Cortex of kidney (tissue), 1 donor: Measurements from ENCODE around the gene ATXN7L1.

Experiments
- DNase-seq: peaks from one replicate; lab custom pipeline; 2025; lab: John Stamatoyannopoulos, UW

Gene ATXN7L1

GRCh38 chr7:105675934-105676371 is 200.4 kb downstream of the ATXN7L1 start:
- no peak for DNase-seq

- DNase-seq: no peak
Measured at GRCh38 chr7:105674200-105674920, 202.0 kb downstream of the ATXN7L1 start.

- no peak for DNase-seq
Measured at GRCh38 chr7:105673367-105674084, 202.9 kb downstream of the ATXN7L1 start.

- no peak for DNase-seq
Measured at GRCh38 chr7:105672801-105673200, 203.6 kb downstream of the ATXN7L1 start.

GRCh38 chr7:105666324-105666723 is 210.1 kb downstream of the ATXN7L1 start:
- no peak for DNase-seq

GRCh38 chr7:105665684-105666083 is 210.7 kb downstream of the ATXN7L1 start:
- no peak for DNase-seq

- DNase-seq: no peak
Measured at GRCh38 chr7:105664816-105665525, 211.4 kb downstream of the ATXN7L1 start.

GRCh38 chr7:105662998-105663397 is 213.4 kb downstream of the ATXN7L1 start:
- DNase-seq: no peak

GRCh38 chr7:105661625-105662024 is 214.8 kb downstream of the ATXN7L1 start:
- no peak for DNase-seq

GRCh38 chr7:105656922-105657521 is 219.4 kb downstream of the ATXN7L1 start:
- DNase-seq: no peak

- no peak for DNase-seq
Measured at GRCh38 chr7:105655500-105656380, 220.7 kb downstream of the ATXN7L1 start.

- no peak for DNase-seq
Measured at GRCh38 chr7:105655067-105655466, 221.3 kb downstream of the ATXN7L1 start.

- DNase-seq: no peak
Measured at GRCh38 chr7:105654095-105654686, 222.2 kb downstream of the ATXN7L1 start.

- DNase-seq: no peak
Measured at GRCh38 chr7:105653441-105654005, 222.9 kb downstream of the ATXN7L1 start.

- no peak for DNase-seq
Measured at GRCh38 chr7:105652359-105652993, 223.9 kb downstream of the ATXN7L1 start.

GRCh38 chr7:105651798-105652197 is 224.6 kb downstream of the ATXN7L1 start:
- DNase-seq: no peak

GRCh38 chr7:105650382-105650970 is 225.9 kb downstream of the ATXN7L1 start:
- no peak for DNase-seq

GRCh38 chr7:105649727-105650381 is 226.5 kb downstream of the ATXN7L1 start:
- no peak for DNase-seq
